Measurements from ENCODE around the gene SF3B5. TPM values are rescaled to one million over a fixed set of nuclear protein-coding genes. Genes with fewer than 3 reads are reported as not detected.

The SF3B5 gene
- total RNA-seq (2014; rRNA removed; shearing (Covaris generic)) (151 and 174 TPM in 2 replicates), polyA plus RNA-seq (2016; fragmentation: Nextera tagmentation; extraction: Ambion mirVana) (171 and 183 TPM in 2 replicates)
- long read RNA-seq, transcript SF3B5-201 (1 exons, 693 nt) = major isoform, 61 of 61 reads
- long read RNA-seq, partial matches to known transcripts = 0 of 61 reads
- long read RNA-seq, other reads (novel, unspliced or antisense) = 0 of 61 reads

DNA sequence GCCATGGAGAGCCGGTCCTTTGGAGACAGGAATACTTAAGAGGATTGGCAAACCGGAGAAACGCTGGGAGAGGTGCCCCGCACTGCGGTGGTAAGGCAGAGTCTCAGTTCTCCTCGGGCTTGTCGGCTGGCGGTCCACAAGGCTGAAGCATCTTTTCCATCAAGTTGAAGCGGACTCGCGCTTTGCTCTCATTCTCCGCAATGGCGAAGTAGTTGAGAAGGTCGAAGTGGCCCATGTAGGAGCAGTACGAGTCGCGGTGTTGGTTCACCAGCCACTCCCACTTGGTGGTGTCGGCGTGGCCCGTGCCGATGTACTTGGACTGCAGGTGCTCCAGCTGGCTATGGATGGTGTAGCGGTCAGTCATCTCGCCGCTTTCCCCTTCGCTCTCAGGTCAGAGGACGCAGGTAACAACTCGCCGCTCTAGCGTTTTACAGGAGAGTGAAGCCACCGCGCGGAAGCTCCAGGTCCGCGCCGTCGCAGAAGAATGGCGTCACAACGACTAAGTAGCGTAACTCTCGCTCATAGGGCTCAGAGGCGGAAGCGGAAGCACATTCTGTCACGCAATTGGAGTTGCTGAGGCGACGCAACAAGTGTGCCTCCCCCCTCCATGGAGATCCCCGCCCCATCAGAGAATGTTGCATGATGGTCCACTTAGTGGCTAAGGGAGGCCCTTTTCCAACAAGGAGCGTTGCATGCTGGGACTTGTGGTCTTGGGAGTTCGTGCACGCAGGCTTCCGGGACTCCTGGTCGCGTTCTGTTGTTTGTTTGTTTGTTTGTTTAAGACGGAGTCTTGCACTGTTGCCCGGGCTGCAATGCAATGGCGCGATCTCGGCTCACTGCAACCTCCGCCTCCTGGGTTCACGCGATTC, at the start of gene SF3B5:
Gene SF3B5 (minus strand): TSS at position 440 of the 869 bp plus-strand sequence. CDS start 76 bp downstream, at position 364.
- H3K4me1 ChIP-seq (ENCODE audit: insufficient read depth) = peaks cover 12% of the 10 kb centered on the region
- peak within 1 kb of the TSS; percentile 93 for H3K4me3 ChIP-seq
- no peaks in the 10 kb centered on the region for H3F3A ChIP-seq (replicated peaks; ENCODE audit: low read depth)
- ATAC-seq = peak; percentile 95
- H3K9me3 Mint-ChIP-seq = no peaks in the 10 kb centered on the region
- peaks cover 13% of the 10 kb centered on the region for H3K27me3 Mint-ChIP-seq (ENCODE audit: insufficient read depth, low read depth, poor library complexity)
- peaks cover 5% of the 10 kb centered on the region for H3K36me3 Mint-ChIP-seq (ENCODE audit: low read depth)
- no peaks in the 10 kb centered on the region for H3K27me3 ChIP-seq (ENCODE audit: insufficient read depth)
- peak within 1 kb of the TSS; percentile 90 for H3K4me2 ChIP-seq
- peak within 1 kb of the TSS; percentile 87 for H2AFZ ChIP-seq
- H3K4me3 Mint-ChIP-seq = peak within 1 kb of the TSS; percentile 96
- peaks cover 2% of the 10 kb centered on the region; the same call in 1 of the 2 replicates for H3K9me2 ChIP-seq (ENCODE audit: insufficient read depth)
- TF ChIP-seq STAT1 (IDR thresholded peaks at IDR 0.05; ENCODE audit: unreplicated experiment) (no peak), EZH2phosphoT487 (IDR thresholded peaks at IDR 0.05; ENCODE audit: unreplicated experiment) (no peak), EZH2 (IDR thresholded peaks at IDR 0.05; ENCODE audit: low read depth, unreplicated experiment) (no peak), NANOG (IDR thresholded peaks at IDR 0.05; ENCODE audit: borderline replicate concordance) (no peak; the same call in 1 of the 2 replicates), POLR2AphosphoS5 (IDR thresholded peaks at IDR 0.05; ENCODE audit: low read depth) (peak; percentile 97), CREB1 (CRISPR knock-in tag; IDR thresholded peaks at IDR 0.05; ENCODE audit: low read depth) (peak; percentile 99), ZNF331 (CRISPR knock-in tag; IDR thresholded peaks at IDR 0.05; ENCODE audit: low read depth) (no peak)
- TF ChIP-seq, protein P1, sequence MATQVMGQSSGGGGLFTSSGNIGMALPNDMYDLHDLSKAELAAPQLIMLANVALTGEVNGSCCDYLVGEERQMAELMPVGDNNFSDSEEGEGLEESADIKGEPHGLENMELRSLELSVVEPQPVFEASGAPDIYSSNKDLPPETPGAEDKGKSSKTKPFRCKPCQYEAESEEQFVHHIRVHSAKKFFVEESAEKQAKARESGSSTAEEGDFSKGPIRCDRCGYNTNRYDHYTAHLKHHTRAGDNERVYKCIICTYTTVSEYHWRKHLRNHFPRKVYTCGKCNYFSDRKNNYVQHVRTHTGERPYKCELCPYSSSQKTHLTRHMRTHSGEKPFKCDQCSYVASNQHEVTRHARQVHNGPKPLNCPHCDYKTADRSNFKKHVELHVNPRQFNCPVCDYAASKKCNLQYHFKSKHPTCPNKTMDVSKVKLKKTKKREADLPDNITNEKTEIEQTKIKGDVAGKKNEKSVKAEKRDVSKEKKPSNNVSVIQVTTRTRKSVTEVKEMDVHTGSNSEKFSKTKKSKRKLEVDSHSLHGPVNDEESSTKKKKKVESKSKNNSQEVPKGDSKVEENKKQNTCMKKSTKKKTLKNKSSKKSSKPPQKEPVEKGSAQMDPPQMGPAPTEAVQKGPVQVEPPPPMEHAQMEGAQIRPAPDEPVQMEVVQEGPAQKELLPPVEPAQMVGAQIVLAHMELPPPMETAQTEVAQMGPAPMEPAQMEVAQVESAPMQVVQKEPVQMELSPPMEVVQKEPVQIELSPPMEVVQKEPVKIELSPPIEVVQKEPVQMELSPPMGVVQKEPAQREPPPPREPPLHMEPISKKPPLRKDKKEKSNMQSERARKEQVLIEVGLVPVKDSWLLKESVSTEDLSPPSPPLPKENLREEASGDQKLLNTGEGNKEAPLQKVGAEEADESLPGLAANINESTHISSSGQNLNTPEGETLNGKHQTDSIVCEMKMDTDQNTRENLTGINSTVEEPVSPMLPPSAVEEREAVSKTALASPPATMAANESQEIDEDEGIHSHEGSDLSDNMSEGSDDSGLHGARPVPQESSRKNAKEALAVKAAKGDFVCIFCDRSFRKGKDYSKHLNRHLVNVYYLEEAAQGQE (IDR thresholded peaks at IDR 0.05; ENCODE audit: unreplicated experiment) = no peak
- TF ChIP-seq, protein P2, sequence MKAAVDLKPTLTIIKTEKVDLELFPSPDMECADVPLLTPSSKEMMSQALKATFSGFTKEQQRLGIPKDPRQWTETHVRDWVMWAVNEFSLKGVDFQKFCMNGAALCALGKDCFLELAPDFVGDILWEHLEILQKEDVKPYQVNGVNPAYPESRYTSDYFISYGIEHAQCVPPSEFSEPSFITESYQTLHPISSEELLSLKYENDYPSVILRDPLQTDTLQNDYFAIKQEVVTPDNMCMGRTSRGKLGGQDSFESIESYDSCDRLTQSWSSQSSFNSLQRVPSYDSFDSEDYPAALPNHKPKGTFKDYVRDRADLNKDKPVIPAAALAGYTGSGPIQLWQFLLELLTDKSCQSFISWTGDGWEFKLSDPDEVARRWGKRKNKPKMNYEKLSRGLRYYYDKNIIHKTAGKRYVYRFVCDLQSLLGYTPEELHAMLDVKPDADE (IDR thresholded peaks at IDR 0.05) = peak; percentile 97
- TF ChIP-seq, protein P3, sequence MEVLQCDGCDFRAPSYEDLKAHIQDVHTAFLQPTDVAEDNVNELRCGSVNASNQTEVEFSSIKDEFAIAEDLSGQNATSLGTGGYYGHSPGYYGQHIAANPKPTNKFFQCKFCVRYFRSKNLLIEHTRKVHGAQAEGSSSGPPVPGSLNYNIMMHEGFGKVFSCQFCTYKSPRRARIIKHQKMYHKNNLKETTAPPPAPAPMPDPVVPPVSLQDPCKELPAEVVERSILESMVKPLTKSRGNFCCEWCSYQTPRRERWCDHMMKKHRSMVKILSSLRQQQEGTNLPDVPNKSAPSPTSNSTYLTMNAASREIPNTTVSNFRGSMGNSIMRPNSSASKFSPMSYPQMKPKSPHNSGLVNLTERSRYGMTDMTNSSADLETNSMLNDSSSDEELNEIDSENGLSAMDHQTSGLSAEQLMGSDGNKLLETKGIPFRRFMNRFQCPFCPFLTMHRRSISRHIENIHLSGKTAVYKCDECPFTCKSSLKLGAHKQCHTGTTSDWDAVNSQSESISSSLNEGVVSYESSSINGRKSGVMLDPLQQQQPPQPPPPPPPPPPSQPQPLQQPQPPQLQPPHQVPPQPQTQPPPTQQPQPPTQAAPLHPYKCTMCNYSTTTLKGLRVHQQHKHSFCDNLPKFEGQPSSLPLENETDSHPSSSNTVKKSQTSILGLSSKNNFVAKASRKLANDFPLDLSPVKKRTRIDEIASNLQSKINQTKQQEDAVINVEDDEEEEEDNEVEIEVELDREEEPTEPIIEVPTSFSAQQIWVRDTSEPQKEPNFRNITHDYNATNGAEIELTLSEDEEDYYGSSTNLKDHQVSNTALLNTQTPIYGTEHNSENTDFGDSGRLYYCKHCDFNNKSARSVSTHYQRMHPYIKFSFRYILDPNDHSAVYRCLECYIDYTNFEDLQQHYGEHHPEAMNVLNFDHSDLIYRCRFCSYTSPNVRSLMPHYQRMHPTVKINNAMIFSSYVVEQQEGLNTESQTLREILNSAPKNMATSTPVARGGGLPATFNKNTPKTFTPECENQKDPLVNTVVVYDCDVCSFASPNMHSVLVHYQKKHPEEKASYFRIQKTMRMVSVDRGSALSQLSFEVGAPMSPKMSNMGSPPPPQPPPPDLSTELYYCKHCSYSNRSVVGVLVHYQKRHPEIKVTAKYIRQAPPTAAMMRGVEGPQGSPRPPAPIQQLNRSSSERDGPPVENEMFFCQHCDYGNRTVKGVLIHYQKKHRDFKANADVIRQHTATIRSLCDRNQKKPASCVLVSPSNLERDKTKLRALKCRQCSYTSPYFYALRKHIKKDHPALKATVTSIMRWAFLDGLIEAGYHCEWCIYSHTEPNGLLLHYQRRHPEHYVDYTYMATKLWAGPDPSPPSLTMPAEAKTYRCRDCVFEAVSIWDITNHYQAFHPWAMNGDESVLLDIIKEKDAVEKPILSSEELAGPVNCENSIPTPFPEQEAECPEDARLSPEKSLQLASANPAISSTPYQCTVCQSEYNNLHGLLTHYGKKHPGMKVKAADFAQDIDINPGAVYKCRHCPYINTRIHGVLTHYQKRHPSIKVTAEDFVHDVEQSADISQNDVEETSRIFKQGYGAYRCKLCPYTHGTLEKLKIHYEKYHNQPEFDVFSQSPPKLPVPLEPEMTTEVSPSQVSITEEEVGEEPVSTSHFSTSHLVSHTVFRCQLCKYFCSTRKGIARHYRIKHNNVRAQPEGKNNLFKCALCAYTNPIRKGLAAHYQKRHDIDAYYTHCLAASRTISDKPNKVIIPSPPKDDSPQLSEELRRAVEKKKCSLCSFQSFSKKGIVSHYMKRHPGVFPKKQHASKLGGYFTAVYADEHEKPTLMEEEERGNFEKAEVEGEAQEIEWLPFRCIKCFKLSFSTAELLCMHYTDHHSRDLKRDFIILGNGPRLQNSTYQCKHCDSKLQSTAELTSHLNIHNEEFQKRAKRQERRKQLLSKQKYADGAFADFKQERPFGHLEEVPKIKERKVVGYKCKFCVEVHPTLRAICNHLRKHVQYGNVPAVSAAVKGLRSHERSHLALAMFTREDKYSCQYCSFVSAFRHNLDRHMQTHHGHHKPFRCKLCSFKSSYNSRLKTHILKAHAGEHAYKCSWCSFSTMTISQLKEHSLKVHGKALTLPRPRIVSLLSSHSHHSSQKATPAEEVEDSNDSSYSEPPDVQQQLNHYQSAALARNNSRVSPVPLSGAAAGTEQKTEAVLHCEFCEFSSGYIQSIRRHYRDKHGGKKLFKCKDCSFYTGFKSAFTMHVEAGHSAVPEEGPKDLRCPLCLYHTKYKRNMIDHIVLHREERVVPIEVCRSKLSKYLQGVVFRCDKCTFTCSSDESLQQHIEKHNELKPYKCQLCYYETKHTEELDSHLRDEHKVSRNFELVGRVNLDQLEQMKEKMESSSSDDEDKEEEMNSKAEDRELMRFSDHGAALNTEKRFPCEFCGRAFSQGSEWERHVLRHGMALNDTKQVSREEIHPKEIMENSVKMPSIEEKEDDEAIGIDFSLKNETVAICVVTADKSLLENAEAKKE (CRISPR knock-in tag; IDR thresholded peaks at IDR 0.05) = no peak
- no peaks in the 10 kb centered on the region for H3K36me3 ChIP-seq (ENCODE audit: insufficient read depth)
- H3K27ac Mint-ChIP-seq = peak within 1 kb of the TSS; percentile 98
- peak within 1 kb of the TSS; percentile 95 for H3K27ac ChIP-seq (ENCODE audit: low read depth)
- peaks cover 19% of the 10 kb centered on the region for H3K4me1 Mint-ChIP-seq
- DNase-seq (ENCODE audit: low spot score) = peak; percentile 100
- peaks cover 25% of the 10 kb centered on the region for H3K79me2 ChIP-seq (replicated peaks; ENCODE audit: insufficient read depth)
- H4K20me1 ChIP-seq (replicated peaks; ENCODE audit: insufficient read depth) = no peaks in the 10 kb centered on the region; the same call in none of the 2 replicates

Data from GM23338 (cell line).